ENCODE results near the gene SAP30BP. TPM values are rescaled to one million over a fixed set of nuclear protein-coding genes. Genes with fewer than 3 reads are reported as not detected.

The SAP30BP gene
- total RNA-seq (100 to 1,000 TPM in 2 of 5 donors, 10 to 100 TPM in 3; 24.6 to 154 (median 72.9) TPM), polyA plus RNA-seq (10 to 100 TPM; 59.0 to 82.5 (median 72.8) TPM)
- long read RNA-seq, donor 1, transcript SAP30BP-204 (6 exons, 1,097 nt) = major isoform, 7 of 13 reads
- long read RNA-seq, donor 1, partial matches to known transcripts = 0 of 13 reads
- long read RNA-seq, donor 1, other reads (novel, unspliced or antisense) = 0 of 13 reads
- long read RNA-seq, donor 2, transcript SAP30BP-204 (6 exons, 1,097 nt) = minor isoform, 9 of 27 reads
- long read RNA-seq, donor 2, transcript SAP30BP-225 (11 exons, 2,722 nt) = major isoform, 16 of 27 reads
- long read RNA-seq, donor 2, partial matches to known transcripts = 0 of 27 reads
- long read RNA-seq, donor 2, other reads (novel, unspliced or antisense) = 0 of 27 reads
- long read RNA-seq, donor 3, transcript SAP30BP-225 (11 exons, 2,722 nt) = major isoform, 7 of 10 reads
- long read RNA-seq, donor 3, partial matches to known transcripts = 0 of 10 reads
- long read RNA-seq, donor 3, other reads (novel, unspliced or antisense) = 0 of 10 reads
- long read RNA-seq, donor 4, partial matches to known transcripts = 0 of 1 reads
- long read RNA-seq, donor 4, other reads (novel, unspliced or antisense) = 0 of 1 reads
- long read RNA-seq, donor 5, transcript SAP30BP-225 (11 exons, 2,722 nt) = major isoform, 6 of 20 reads
- long read RNA-seq, donor 5, transcript SAP30BP-204 (6 exons, 1,097 nt) = major isoform, 6 of 20 reads
- long read RNA-seq, donor 5, partial matches to known transcripts = 5 of 20 reads
- long read RNA-seq, donor 5, other reads (novel, unspliced or antisense) = 0 of 20 reads
- long read RNA-seq, donor 6, transcript SAP30BP-204 (6 exons, 1,097 nt) = minor isoform, 9 of 50 reads
- long read RNA-seq, donor 6, transcript SAP30BP-225 (11 exons, 2,722 nt) = major isoform, 27 of 50 reads
- long read RNA-seq, donor 6, partial matches to known transcripts = 5 of 50 reads
- long read RNA-seq, donor 6, other reads (novel, unspliced or antisense) = 0 of 50 reads
- long read RNA-seq, donor 7, transcript SAP30BP-225 (11 exons, 2,722 nt) = major isoform, 16 of 705 reads
- long read RNA-seq, donor 7, transcript SAP30BP-204 (6 exons, 1,097 nt) = minor isoform, 7 of 705 reads
- long read RNA-seq, donor 7, partial matches to known transcripts = 675 of 705 reads
- long read RNA-seq, donor 7, other reads (novel, unspliced or antisense) = 0 of 705 reads
- long read RNA-seq, donor 8, transcript SAP30BP-225 (11 exons, 2,722 nt) = major isoform, 7 of 12 reads
- long read RNA-seq, donor 8, partial matches to known transcripts = 0 of 12 reads
- long read RNA-seq, donor 8, other reads (novel, unspliced or antisense) = 0 of 12 reads
- long read RNA-seq, donor 9, transcript SAP30BP-204 (6 exons, 1,097 nt) = minor isoform, 6 of 20 reads
- long read RNA-seq, donor 9, transcript SAP30BP-225 (11 exons, 2,722 nt) = major isoform, 9 of 20 reads
- long read RNA-seq, donor 9, partial matches to known transcripts = 0 of 20 reads
- long read RNA-seq, donor 9, other reads (novel, unspliced or antisense) = 0 of 20 reads
- long read RNA-seq, donor 10, partial matches to known transcripts = 0 of 7 reads
- long read RNA-seq, donor 10, other reads (novel, unspliced or antisense) = 0 of 7 reads

GRCh38 chr17:75666959-75667790 is at the start of gene SAP30BP, which contains the start of gene RECQL5:
Gene SAP30BP (plus strand): TSS chr17:75667338. CDS start chr17:75667373, 35 bp downstream.
Gene RECQL5 (minus strand): TSS chr17:75667154. CDS start chr17:75666557, 597 bp downstream.
- H3K4me1 ChIP-seq = peaks cover 22 to 60% (median 42%) of the 10 kb centered on the region in 4 donors
- H3K27ac ChIP-seq = peak within 1 kb of the TSS; percentile 84 to 98 (median 95)
- DNase-seq = peak; percentile 99
- WGBS, 5 donors = 0 to 1% (median 0%) methylated on average over 54 to 55 of the region's 55 CpGs
- H3K36me3 ChIP-seq = peaks cover 21 to 65% (median 60%) of the 10 kb centered on the region in 4 donors
- TF ChIP-seq EP300 (IDR thresholded peaks at IDR 0.05) (no peak), CTCF (IDR thresholded peaks at IDR 0.05) (peak in 1 of 7 experiments; percentile 38), POLR2A (IDR thresholded peaks at IDR 0.05) (peak in 2 of 4 donors; percentile 55 to 59), POLR2AphosphoS5 (IDR thresholded peaks at IDR 0.05) (peak; percentile 81 to 93 (median 92))
- intact Hi-C loops (cut with DNase I; ENCODE audit: low total_unique reads) = loop anchor here (5.0 kb wide), 1 partner anchor 90 kb away; no protein-coding TSS in a partner anchor
- H3K9me3 ChIP-seq = no peaks in the 10 kb centered on the region
- H3K27me3 ChIP-seq = no peaks in the 10 kb centered on the region
- H3K4me3 ChIP-seq = peak within 1 kb of the TSS; percentile 92 to 96 (median 94)

DNA sequence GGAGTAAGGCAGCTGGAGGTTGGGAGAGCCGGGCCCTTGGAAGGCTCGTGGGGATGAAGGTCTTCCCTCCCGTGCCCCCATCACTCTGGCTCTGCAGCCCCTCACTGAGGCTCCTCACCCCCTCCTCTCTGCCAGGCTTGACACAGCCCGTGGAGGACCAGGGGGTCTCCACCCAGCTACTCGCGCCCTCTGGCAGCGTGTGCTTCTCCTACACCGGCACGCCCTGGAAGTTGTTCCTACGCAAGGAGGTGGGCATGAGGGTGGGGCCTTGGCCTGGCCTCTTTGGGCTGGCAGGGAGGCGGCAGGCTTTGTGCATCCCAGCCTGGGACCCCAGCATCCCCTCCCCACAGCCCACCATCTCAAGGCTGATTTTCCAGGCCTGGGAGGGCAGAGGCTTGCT is 49.5 kb upstream of the SAP30BP start:
- H3K4me1 ChIP-seq = no peaks in the 10 kb centered on the region
- H3K36me3 ChIP-seq = peaks cover 14 to 100% (median 98%) of the 10 kb centered on the region in 4 donors
- intact Hi-C loops (cut with DNase I; ENCODE audit: low total_unique reads) = no loop called here
- H3K4me3 ChIP-seq = no peak overlapping the region
- TF ChIP-seq POLR2AphosphoS5 (IDR thresholded peaks at IDR 0.05) = no peak
- no peak for TF ChIP-seq EP300 (IDR thresholded peaks at IDR 0.05)
- no peak for TF ChIP-seq POLR2A (IDR thresholded peaks at IDR 0.05)
- no peak for TF ChIP-seq CTCF (IDR thresholded peaks at IDR 0.05)
- H3K9me3 ChIP-seq = no peaks in the 10 kb centered on the region
- no peak overlapping the region for H3K27ac ChIP-seq
- no peak for DNase-seq
- WGBS, 5 donors = 86 to 95% (median 89%) methylated on average over 11 of the region's 11 CpGs
- no peaks in the 10 kb centered on the region for H3K27me3 ChIP-seq

DNA sequence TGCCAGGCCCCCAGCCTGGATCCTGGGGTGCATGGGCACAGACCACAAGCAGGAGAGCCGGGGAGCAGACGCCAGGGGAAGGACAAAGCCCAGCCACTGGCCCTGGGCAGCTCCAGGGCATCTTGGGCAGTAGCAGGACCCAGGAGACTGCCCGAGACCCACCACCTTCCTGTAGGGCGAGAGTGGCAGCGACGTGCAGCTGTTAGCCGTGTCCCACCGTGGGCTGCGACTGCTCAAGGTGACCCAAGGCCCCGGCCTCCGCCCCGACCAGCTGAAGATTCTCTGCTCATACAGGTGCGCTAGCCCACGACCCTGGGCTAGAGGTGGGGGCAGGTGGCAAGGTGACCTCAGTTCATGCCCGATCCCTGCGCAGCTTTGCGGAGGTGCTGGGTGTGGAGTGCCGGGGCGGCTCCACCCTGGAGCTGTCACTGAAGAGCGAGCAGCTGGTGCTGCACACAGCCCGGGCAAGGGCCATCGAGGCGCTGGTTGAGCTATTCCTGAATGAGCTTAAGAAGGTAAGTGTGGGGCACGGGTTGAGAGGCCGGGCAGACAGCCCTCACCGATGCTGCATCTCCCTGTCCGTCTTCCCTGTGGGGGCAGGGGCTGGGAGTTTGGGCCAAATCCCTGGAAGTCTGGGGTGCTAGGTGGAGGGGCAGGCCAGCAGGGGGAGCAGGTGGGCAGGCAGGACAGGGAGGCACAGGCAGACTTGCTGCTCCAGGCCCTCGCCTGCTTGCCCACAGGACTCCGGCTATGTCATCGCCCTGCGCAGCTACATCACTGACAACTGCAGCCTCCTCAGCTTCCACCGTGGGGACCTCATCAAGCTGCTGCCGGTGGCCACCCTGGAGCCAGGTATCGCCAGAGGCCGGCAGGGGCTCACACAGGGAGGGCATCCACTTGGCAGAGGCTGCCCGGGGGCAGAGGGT is 47.4 kb upstream of the SAP30BP start:
- Histone ChIP-seq H3K27me3 (no peaks in the 10 kb centered on the region), H3K4me3 (no peak overlapping the region), H3K4me1 (no peaks in the 10 kb centered on the region), H3K36me3 (peaks cover 12 to 100% (median 92%) of the 10 kb centered on the region in 4 donors), H3K27ac (no peak overlapping the region), H3K9me3 (no peaks in the 10 kb centered on the region)
- peak in 1 of 2 donors; percentile 58 for DNase-seq
- no peak for TF ChIP-seq POLR2A (IDR thresholded peaks at IDR 0.05)
- TF ChIP-seq CTCF (IDR thresholded peaks at IDR 0.05) = peak in 4 of 7 experiments; percentile 12 to 29 (median 18)
- TF ChIP-seq EP300 (IDR thresholded peaks at IDR 0.05) = no peak
- TF ChIP-seq POLR2AphosphoS5 (IDR thresholded peaks at IDR 0.05) = no peak
- WGBS, 5 donors = 48 to 86% (median 80%) methylated on average over 3 to 36 of the region's 36 CpGs
- intact Hi-C loops (cut with DNase I; ENCODE audit: low total_unique reads) = no loop called here
